Measurements from ENCODE around the gene MTHFR.

MTHFR gene

GRCh38 chr1:11782127-11782708 lies 23.5 kb downstream of the MTHFR start:
- DNase-seq (ENCODE audit: low read depth in 2 of 2): no peak

- DNase-seq (ENCODE audit: low read depth in 2 of 2): no peak
These were observed 24.5 kb downstream of the MTHFR start for GRCh38 chr1:11781297-11781696.

- no peak for DNase-seq (ENCODE audit: low read depth in 2 of 2)
These were observed 25.2 kb downstream of the MTHFR start for GRCh38 chr1:11780380-11781147.

GRCh38 chr1:11779715-11780379 lies 25.9 kb downstream of the MTHFR start:
- no peak for DNase-seq (ENCODE audit: low read depth in 2 of 2)

GRCh38 chr1:11778844-11779623 lies 26.7 kb downstream of the MTHFR start:
- no peak for DNase-seq (ENCODE audit: low read depth in 2 of 2)

- DNase-seq (ENCODE audit: low read depth in 2 of 2): no peak
These were observed 27.4 kb downstream of the MTHFR start for GRCh38 chr1:11778336-11778735.

GRCh38 chr1:11777658-11778322 lies 28.0 kb downstream of the MTHFR start:
- no peak for DNase-seq (ENCODE audit: low read depth in 2 of 2)

GRCh38 chr1:11774753-11775152 lies 31.0 kb downstream of the MTHFR start:
- no peak for DNase-seq (ENCODE audit: low read depth in 2 of 2)

GRCh38 chr1:11772458-11772857 lies 33.3 kb downstream of the MTHFR start:
- no peak for DNase-seq (ENCODE audit: low read depth in 2 of 2)

- DNase-seq (ENCODE audit: low read depth in 2 of 2): no peak
These were observed 34.2 kb downstream of the MTHFR start for GRCh38 chr1:11771481-11772043.

- DNase-seq (ENCODE audit: low read depth in 2 of 2): no peak
These were observed 35.8 kb downstream of the MTHFR start for GRCh38 chr1:11770011-11770410.

GRCh38 chr1:11769274-11769673 lies 36.5 kb downstream of the MTHFR start:
- DNase-seq (ENCODE audit: low read depth in 2 of 2): no peak

GRCh38 chr1:11768821-11769220 lies 36.9 kb downstream of the MTHFR start:
- no peak for DNase-seq (ENCODE audit: low read depth in 2 of 2)

- no peak for DNase-seq (ENCODE audit: low read depth in 2 of 2)
These were observed 37.7 kb downstream of the MTHFR start for GRCh38 chr1:11767922-11768704.

GRCh38 chr1:11766429-11766776 lies 39.4 kb downstream of the MTHFR start:
- DNase-seq (ENCODE audit: low read depth in 2 of 2): no peak

GRCh38 chr1:11765661-11766428 lies 39.9 kb downstream of the MTHFR start:
- DNase-seq (ENCODE audit: low read depth in 2 of 2): no peak

GRCh38 chr1:11764519-11764918 lies 41.2 kb downstream of the MTHFR start:
- no peak for DNase-seq (ENCODE audit: low read depth in 2 of 2)

GRCh38 chr1:11764115-11764514 lies 41.6 kb downstream of the MTHFR start:
- no peak for DNase-seq (ENCODE audit: low read depth in 2 of 2)

- no peak for DNase-seq (ENCODE audit: low read depth in 2 of 2)
These were observed 43.8 kb downstream of the MTHFR start, which contains the start of gene C1orf167 for GRCh38 chr1:11761988-11762406. C1orf167 (plus strand) TSS chr1:11762193; CDS start chr1:11764401, 2,208 bp downstream.

GRCh38 chr1:11761285-11761684 lies 44.5 kb downstream of the MTHFR start:
- DNase-seq (ENCODE audit: low read depth in 2 of 2): no peak

All from fibroblast of skin of left quadriceps (primary cell).